Measurements from ENCODE around the gene PCMT1.

- no peak for TF ChIP-seq CTCF (IDR thresholded peaks at IDR 0.05)
- no peak for TF ChIP-seq POLR2A (IDR thresholded peaks at IDR 0.05)
- TF ChIP-seq EP300 (IDR thresholded peaks at IDR 0.05; ENCODE audit: low read depth) = no peak
Observed at GRCh38 chr6:149855040-149855654, 105.6 kb downstream of the PCMT1 start.

Measured in transverse colon (tissue), 3 donors.